K562 (cell line): ENCODE measurements around the gene SOS1. TPM values are rescaled to one million over a fixed set of nuclear protein-coding genes. Genes with fewer than 3 reads are reported as not detected.

Source experiments
- CBFB ChIP-seq: sonication (generic); formaldehyde crosslinking; IDR thresholded peaks from 2 replicates; pipeline ENCODE4 v1.4.0; 2020; ENCODE audit warnings: mild to moderate bottlenecking, missing genetic modification reagents
- CBX1 ChIP-seq: sonication (generic); IDR thresholded peaks from 2 replicates; pipeline ENCODE4 v1.6.1; 2016; ENCODE audit warnings: antibody characterized with exemption, low read depth, mild to moderate bottlenecking
- HDAC1 ChIP-seq, 2 experiments: fragments of 450-650 bp; IDR thresholded peaks; 2 replicates each; pipeline ENCODE4 v1.6.1; 2016 to 2017; ENCODE audit warnings: inconsistent platforms in 1 of 2, mild to moderate bottlenecking in 1 of 2, moderate library complexity in 1 of 2
- KHSRP ChIP-seq: fragments of 450-650 bp; IDR thresholded peaks from 2 replicates; pipeline ENCODE4 v1.6.1; 2017
- PURB ChIP-seq: sonication (generic); formaldehyde crosslinking; IDR thresholded peaks from 2 replicates; pipeline ENCODE4 v1.9.0; 2021; ENCODE audit warnings: low read depth, mild to moderate bottlenecking, missing genetic modification reagents
- RBFOX2 ChIP-seq: fragments of 200-400 bp; formaldehyde crosslinking; IDR thresholded peaks from 2 replicates; pipeline ENCODE4 v1.6.1; 2017; ENCODE audit warnings: low read depth, mild to moderate bottlenecking, low read length, moderate library complexity
- TFAP4 ChIP-seq: sonication (generic); formaldehyde crosslinking; IDR thresholded peaks from 2 replicates; pipeline ENCODE4 v1.8.0; 2022; ENCODE audit warnings: missing genetic modification reagents, mild to moderate bottlenecking, moderate library complexity, borderline replicate concordance
- U2AF1 ChIP-seq: fragments of 200-400 bp; formaldehyde crosslinking; optimal IDR thresholded peaks from 2 replicates; pipeline ENCODE3; 2017; ENCODE audit warnings: mild to moderate bottlenecking, low read depth, low read length, moderate library complexity
- ZBED1 ChIP-seq: IDR thresholded peaks from 2 replicates; pipeline ENCODE4 v1.6.1; 2014
- ZNF717 ChIP-seq: fragments of 250-450 bp; sonication (Bioruptor Pico); IDR thresholded peaks from 2 replicates; pipeline ENCODE4 v1.5.0; 2021
- polyA plus RNA-seq, 8 experiments: library from polyadenylated mRNA; depleted of rRNA in 4 of 8; stranded (reverse) in 5 of 8; unstranded in 3 of 8; fragments of >200 nt; fragmentation: Nextera tagmentation in 2 of 8; fragmentation: Illumina TruSeq in 1 of 8; extraction: Ambion mirVana in 2 of 8; extraction: Trizol in 1 of 8; gene quantifications; 2 replicates each; pipeline versions ENCODE4 v1.2.1 to v1.2.3, GENCODE V29; 2011 to 2014; ENCODE audit warnings: inconsistent platforms in 1 of 8, missing spikeins in 1 of 8
- total RNA-seq, 7 experiments: library from RNA; depleted of rRNA in 6 of 7; stranded (reverse); fragments of >200 nt in 6 of 7; fragmentation: Illumina TruSeq in 2 of 7; extraction: Trizol in 2 of 7; gene quantifications; 2 replicates each; pipeline versions ENCODE4 v1.2.1 to v1.2.3, GENCODE V29; 2011 to 2021; ENCODE audit warnings: low replicate concordance in 1 of 7
- TF ChIP-seq, protein P1 (sequence below), 2 experiments: fragments of 450-650 bp; formaldehyde crosslinking in 1 of 2; IDR thresholded peaks; 2 replicates each; pipeline versions ENCODE4 v1.4.0 to v1.6.1; 2014 to 2020; ENCODE audit warnings: mild to moderate bottlenecking in 2 of 2, borderline replicate concordance in 1 of 2, low read depth in 1 of 2
- TF ChIP-seq, protein P2 (sequence below): fragments of 200-800 bp; sonication (Bioruptor generic); IDR thresholded peaks from 2 replicates; pipeline ENCODE4 v1.6.1; 2016; ENCODE audit warnings: missing genetic modification characterization, missing compliant biosample characterization

SOS1 gene
- total and polyA plus RNA-seq, 9 of the 15 experiments (the other 6 are each of a cell fraction or from before 2014, with no cell fraction given), result 2.5 to 27.1 (median 16.3) TPM

- TF ChIP-seq, protein P1, sequence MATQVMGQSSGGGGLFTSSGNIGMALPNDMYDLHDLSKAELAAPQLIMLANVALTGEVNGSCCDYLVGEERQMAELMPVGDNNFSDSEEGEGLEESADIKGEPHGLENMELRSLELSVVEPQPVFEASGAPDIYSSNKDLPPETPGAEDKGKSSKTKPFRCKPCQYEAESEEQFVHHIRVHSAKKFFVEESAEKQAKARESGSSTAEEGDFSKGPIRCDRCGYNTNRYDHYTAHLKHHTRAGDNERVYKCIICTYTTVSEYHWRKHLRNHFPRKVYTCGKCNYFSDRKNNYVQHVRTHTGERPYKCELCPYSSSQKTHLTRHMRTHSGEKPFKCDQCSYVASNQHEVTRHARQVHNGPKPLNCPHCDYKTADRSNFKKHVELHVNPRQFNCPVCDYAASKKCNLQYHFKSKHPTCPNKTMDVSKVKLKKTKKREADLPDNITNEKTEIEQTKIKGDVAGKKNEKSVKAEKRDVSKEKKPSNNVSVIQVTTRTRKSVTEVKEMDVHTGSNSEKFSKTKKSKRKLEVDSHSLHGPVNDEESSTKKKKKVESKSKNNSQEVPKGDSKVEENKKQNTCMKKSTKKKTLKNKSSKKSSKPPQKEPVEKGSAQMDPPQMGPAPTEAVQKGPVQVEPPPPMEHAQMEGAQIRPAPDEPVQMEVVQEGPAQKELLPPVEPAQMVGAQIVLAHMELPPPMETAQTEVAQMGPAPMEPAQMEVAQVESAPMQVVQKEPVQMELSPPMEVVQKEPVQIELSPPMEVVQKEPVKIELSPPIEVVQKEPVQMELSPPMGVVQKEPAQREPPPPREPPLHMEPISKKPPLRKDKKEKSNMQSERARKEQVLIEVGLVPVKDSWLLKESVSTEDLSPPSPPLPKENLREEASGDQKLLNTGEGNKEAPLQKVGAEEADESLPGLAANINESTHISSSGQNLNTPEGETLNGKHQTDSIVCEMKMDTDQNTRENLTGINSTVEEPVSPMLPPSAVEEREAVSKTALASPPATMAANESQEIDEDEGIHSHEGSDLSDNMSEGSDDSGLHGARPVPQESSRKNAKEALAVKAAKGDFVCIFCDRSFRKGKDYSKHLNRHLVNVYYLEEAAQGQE (IDR thresholded peaks at IDR 0.05; ENCODE audit: borderline replicate concordance), result peak; percentile 87
- TF ChIP-seq, protein P1 (CRISPR knock-in tag; IDR thresholded peaks at IDR 0.05; ENCODE audit: low read depth), result 0 out of 2 replicates have a peak, but pooled peaks have one; percentile 17
- no peak for TF ChIP-seq PURB (CRISPR knock-in tag)
- peak in 1 of 2 experiments; percentile 87; a peak in 2 of 4 replicates for TF ChIP-seq HDAC1 (IDR thresholded peaks at IDR 0.05)
- TF ChIP-seq CBX1, result 0 out of 2 replicates have a peak, but pooled peaks have one; percentile 35
- TF ChIP-seq RBFOX2, result peak; percentile 87
- no peak for TF ChIP-seq CBFB (CRISPR knock-in tag)
- no peak for TF ChIP-seq ZNF717
- TF ChIP-seq ZBED1, result no peak
- TF ChIP-seq KHSRP, result no peak
- TF ChIP-seq TFAP4 (CRISPR knock-in tag), result peak; percentile 81
- TF ChIP-seq U2AF1, result no peak
- TF ChIP-seq, protein P2, sequence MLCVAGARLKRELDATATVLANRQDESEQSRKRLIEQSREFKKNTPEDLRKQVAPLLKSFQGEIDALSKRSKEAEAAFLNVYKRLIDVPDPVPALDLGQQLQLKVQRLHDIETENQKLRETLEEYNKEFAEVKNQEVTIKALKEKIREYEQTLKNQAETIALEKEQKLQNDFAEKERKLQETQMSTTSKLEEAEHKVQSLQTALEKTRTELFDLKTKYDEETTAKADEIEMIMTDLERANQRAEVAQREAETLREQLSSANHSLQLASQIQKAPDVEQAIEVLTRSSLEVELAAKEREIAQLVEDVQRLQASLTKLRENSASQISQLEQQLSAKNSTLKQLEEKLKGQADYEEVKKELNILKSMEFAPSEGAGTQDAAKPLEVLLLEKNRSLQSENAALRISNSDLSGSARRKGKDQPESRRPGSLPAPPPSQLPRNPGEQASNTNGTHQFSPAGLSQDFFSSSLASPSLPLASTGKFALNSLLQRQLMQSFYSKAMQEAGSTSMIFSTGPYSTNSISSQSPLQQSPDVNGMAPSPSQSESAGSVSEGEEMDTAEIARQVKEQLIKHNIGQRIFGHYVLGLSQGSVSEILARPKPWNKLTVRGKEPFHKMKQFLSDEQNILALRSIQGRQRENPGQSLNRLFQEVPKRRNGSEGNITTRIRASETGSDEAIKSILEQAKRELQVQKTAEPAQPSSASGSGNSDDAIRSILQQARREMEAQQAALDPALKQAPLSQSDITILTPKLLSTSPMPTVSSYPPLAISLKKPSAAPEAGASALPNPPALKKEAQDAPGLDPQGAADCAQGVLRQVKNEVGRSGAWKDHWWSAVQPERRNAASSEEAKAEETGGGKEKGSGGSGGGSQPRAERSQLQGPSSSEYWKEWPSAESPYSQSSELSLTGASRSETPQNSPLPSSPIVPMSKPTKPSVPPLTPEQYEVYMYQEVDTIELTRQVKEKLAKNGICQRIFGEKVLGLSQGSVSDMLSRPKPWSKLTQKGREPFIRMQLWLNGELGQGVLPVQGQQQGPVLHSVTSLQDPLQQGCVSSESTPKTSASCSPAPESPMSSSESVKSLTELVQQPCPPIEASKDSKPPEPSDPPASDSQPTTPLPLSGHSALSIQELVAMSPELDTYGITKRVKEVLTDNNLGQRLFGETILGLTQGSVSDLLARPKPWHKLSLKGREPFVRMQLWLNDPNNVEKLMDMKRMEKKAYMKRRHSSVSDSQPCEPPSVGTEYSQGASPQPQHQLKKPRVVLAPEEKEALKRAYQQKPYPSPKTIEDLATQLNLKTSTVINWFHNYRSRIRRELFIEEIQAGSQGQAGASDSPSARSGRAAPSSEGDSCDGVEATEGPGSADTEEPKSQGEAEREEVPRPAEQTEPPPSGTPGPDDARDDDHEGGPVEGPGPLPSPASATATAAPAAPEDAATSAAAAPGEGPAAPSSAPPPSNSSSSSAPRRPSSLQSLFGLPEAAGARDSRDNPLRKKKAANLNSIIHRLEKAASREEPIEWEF (CRISPR knock-in tag), result no peak
These were observed at the start of gene SOS1 (continued) for GRCh38 chr2:39120771-39121522.
